Stimulated activated CD4-positive, alpha-beta T cell treated with anti-CD3 and anti-CD28 coated beads, Interleukin-12 subunit alpha, Interleukin-12 subunit beta, amount 100 ng/mL, for 4 hours (primary cell): ENCODE results near the gene USP32.
"Not testable (repeated sequence)": the region's sequence is repeated elsewhere in the genome, so short reads cannot be mapped to it uniquely, and the experiment has no call there.

Experiments used
- DNase-seq: peaks from one replicate; pipeline ENCODE4 v3.0.0-alpha.2; 2020

USP32 gene

GRCh38 chr17:60292697-60293096, 99.2 kb downstream of the USP32 start:
- DNase-seq: no peak

- no peak for DNase-seq
These were observed 107.2 kb downstream of the USP32 start for GRCh38 chr17:60284709-60285108.

GRCh38 chr17:60283816-60284215, 108.1 kb downstream of the USP32 start:
- DNase-seq: no peak

- no peak for DNase-seq
These were observed 111.3 kb downstream of the USP32 start for GRCh38 chr17:60280673-60281072.

GRCh38 chr17:60278237-60278636, 113.7 kb downstream of the USP32 start:
- no peak for DNase-seq

- no peak for DNase-seq
These were observed 114.7 kb downstream of the USP32 start for GRCh38 chr17:60277258-60277657.

GRCh38 chr17:60269417-60269816, 122.5 kb downstream of the USP32 start:
- no peak for DNase-seq

GRCh38 chr17:60260540-60260939, 131.4 kb downstream of the USP32 start:
- DNase-seq: no peak

GRCh38 chr17:60258313-60258712, 133.6 kb downstream of the USP32 start:
- DNase-seq: no peak

- DNase-seq: no peak
These were observed 135.8 kb downstream of the USP32 start for GRCh38 chr17:60256174-60256573.

- DNase-seq: no peak
These were observed 138.9 kb downstream of the USP32 start for GRCh38 chr17:60253048-60253447.

GRCh38 chr17:60252459-60252858, 139.5 kb downstream of the USP32 start:
- no peak for DNase-seq

GRCh38 chr17:60249290-60249826, 142.6 kb downstream of the USP32 start:
- DNase-seq: no peak

GRCh38 chr17:60248618-60249289, 143.2 kb downstream of the USP32 start:
- DNase-seq: no peak

GRCh38 chr17:60247836-60248461, 144.0 kb downstream of the USP32 start:
- no peak for DNase-seq

GRCh38 chr17:60244656-60245055, 147.3 kb downstream of the USP32 start:
- DNase-seq: no peak

GRCh38 chr17:60240290-60240689, 151.6 kb downstream of the USP32 start:
- DNase-seq: no peak

GRCh38 chr17:60231691-60232090, 160.2 kb downstream of the USP32 start:
- no peak for DNase-seq

GRCh38 chr17:60231234-60231633, 160.7 kb downstream of the USP32 start:
- DNase-seq: no peak

- DNase-seq: no peak
These were observed 161.6 kb downstream of the USP32 start for GRCh38 chr17:60230358-60230757.

- no peak for DNase-seq
These were observed 162.6 kb downstream of the USP32 start for GRCh38 chr17:60229188-60229802.

GRCh38 chr17:60227276-60227675, 164.7 kb downstream of the USP32 start:
- not testable (repeated sequence) for DNase-seq

- DNase-seq: no peak
These were observed 167.9 kb downstream of the USP32 start for GRCh38 chr17:60224064-60224463.

- no peak for DNase-seq
These were observed 168.5 kb downstream of the USP32 start for GRCh38 chr17:60223456-60223855.
